PC-3 (cell line): ENCODE data around the gene TUBGCP3.

Experiments used
- CTCF ChIP-seq: fragments of 300-600 bp; sonication (generic); conservative IDR thresholded peaks from 2 replicates; pipeline ENCODE4 v1.5.1; 2017; ENCODE audit warnings: antibody characterized with exemption, low read depth, mild to moderate bottlenecking, low read length
- EZH2 ChIP-seq: fragments of 300-600 bp; sonication (generic); IDR thresholded peaks from one replicate; pipeline ENCODE4 v1.6.1; 2017; ENCODE audit warnings: antibody characterized with exemption, mild to moderate bottlenecking, low read length; ENCODE audit not compliant: unreplicated experiment

DNA sequence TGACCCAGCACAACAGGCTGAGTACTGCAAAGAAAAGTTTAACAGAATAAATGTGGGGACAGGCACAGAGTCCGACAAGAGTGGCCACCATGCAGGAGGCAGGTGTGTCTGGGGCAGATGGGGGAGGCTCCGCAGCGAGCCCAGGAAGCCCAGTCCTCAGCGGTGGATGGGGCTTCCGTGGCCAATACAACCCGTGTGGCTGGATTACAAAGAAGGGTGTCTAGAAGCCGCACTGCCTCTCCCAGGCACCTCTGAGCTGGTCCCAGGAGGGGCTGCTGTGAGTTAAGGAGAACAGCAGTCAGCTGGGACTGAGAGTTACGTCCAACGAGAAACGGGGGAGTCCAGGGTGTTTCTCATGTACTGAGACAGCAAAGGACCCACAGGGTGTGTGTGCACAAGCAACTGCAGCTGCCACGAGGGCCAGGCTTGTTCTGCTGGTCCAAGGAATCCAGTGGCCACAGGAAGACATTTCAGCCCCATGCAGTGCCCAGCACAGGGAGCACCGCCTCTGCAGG lies 141.5 kb downstream of the TUBGCP3 start:
- no peak for TF ChIP-seq CTCF
- no peak for TF ChIP-seq EZH2
